Breast epithelium (tissue), 4 donors: ENCODE results near the gene TNF. TPM values are rescaled to one million over a fixed set of nuclear protein-coding genes. Genes with fewer than 3 reads are reported as not detected.

Experiments used
- DNase-seq, 2 donors: peaks; one replicate each; pipeline ENCODE4 v3.0.0-alpha.2; 2019; ENCODE audit warnings: low spot score in 2 of 2
- H3K27ac ChIP-seq, 2 donors: fragments of 200-600 bp; sonication (generic) in 1 of 2; one replicate each; pipeline ENCODE4 v1.5.1; 2016 to 2019; ENCODE audit warnings: mild to moderate bottlenecking in 1 of 2
- H3K27me3 ChIP-seq, 2 donors: fragments of 200-600 bp; sonication (generic) in 1 of 2; one replicate each; pipeline versions ENCODE4 v1.5.1 to v1.6.0; 2017 to 2019; ENCODE audit warnings: control low read depth in 1 of 2, mild to moderate bottlenecking in 1 of 2
- H3K36me3 ChIP-seq: fragments of 200-600 bp; one replicate; pipeline ENCODE4 v1.5.1; 2019
- H3K4me1 ChIP-seq, 2 donors: fragments of 200-600 bp; sonication (generic); one replicate each; pipeline ENCODE4 v1.5.1; 2016 to 2019; ENCODE audit warnings: control low read depth in 1 of 2
- H3K4me3 ChIP-seq, 3 donors: fragments of 200-600 bp; sonication (generic); 1 replicate in 2 of 3; 2 replicates in 1 of 3; pipeline ENCODE4 v1.5.1; 2016 to 2019; ENCODE audit warnings: mild to moderate bottlenecking in 3 of 3, moderate library complexity in 2 of 3
- H3K9me3 ChIP-seq, 2 donors: fragments of 200-600 bp; sonication (generic) in 1 of 2; one replicate each; pipeline ENCODE4 v1.5.1; 2016 to 2019; ENCODE audit warnings: control low read depth in 1 of 2
- POLR2A ChIP-seq: fragments of 450-650 bp; IDR thresholded peaks from one replicate; pipeline ENCODE4 v1.6.1; 2016; ENCODE audit warnings: antibody characterized with exemption, mild to moderate bottlenecking, moderate library complexity
- POLR2AphosphoS5 ChIP-seq, 3 donors: sonication (generic); formaldehyde crosslinking; IDR thresholded peaks; one replicate each; pipeline ENCODE4 v1.6.1; 2017; ENCODE audit warnings: antibody characterized with exemption in 3 of 3
- intact Hi-C: fragments of 100-400 bp; cut with DNase I; formaldehyde crosslinking; loops from one replicate; pipeline ENCODE4 v1.15.1; 2023; ENCODE audit warnings: low total_unique reads
- total RNA-seq, 3 donors: library from RNA; depleted of rRNA; stranded (reverse); fragments of >200 nt; gene quantifications; one replicate each; pipeline ENCODE4 v1.1.0, GENCODE V29; 2016
- TF ChIP-seq, protein P1 (sequence below), 3 donors: fragments of 450-650 bp; IDR thresholded peaks; one replicate each; pipeline ENCODE4 v1.5.1; 2016 to 2017; ENCODE audit warnings: antibody characterized with exemption in 3 of 3, mild to moderate bottlenecking in 3 of 3, moderate library complexity in 3 of 3

The TNF gene
- total RNA-seq, 3 donors from 2014 or later: 0.33 to 0.73 TPM; not detected in 1

DNA sequence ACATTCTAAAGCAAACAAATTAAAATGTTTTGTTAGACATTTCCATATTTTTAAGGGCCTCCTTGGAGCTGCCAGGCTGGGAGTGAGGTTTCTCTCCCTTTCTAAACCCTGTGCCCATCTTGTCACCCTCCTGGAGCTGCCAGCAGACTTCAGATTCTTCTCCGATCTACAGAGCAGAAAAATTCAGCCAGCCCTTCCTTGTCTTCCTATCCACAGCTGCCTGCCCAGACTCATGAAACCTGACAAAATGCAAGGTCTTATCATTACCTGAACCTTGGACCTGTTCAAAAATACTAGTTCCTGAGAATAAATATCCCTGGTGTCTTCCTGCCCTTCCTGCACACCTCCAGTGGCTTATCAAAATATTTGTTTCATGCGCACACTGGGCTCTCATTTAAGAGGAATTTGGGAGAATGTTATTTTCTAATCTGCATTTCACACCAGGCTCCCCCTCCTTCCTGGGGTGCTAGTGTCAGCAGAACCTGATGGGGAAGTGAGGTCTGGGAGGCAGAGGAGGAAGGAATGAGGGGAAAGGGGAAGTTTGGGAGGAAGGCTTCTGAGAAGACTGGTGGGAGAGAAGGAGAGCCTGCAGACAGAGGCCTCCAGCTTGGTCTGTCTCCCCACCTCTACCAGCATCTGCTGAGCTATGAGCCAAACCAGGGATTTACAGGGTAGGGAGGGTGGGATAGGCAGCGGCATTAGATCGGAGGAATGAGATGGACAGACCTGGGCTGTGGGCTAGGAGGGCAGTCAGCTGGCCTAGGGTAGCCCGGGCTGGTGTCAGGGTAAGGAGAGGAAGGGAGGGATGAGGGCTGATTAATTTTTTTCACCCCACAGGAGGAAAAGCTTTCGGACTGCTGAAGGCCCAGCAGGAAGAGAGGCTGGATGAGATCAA is 39.6 kb downstream of the TNF start, which contains the start of gene AIF1:
Gene AIF1, plus strand, starts transcription at position 551 of the 895 bp plus-strand sequence. Its CDS starts 96 bp downstream, at position 647.
- Histone ChIP-seq H3K4me1 (no peaks in the 10 kb centered on the region), H3K27ac (no peak within 1 kb of the TSS)

DNA sequence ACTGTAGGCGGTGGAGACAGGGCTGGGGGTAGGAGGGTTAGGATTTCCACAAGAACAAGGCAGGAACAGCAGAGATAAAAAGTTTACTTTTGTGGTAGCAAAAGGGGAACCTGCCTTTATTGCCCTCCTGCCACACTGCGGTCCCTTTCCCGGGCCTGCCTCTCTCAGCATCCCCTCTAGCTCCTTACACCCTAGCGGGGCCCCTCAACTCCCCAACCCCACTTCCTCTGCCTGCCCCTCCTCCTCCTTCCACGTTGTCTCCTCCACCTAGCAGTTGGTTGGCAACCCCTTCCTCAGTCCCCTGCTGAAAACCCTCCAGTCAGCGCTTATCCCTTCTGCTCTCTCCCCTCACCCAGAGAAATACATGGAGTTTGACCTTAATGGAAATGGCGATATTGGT is 40.4 kb downstream of the TNF start:
- intact Hi-C loops: no loop called here
- H3K27ac ChIP-seq: no peak overlapping the region

More for the DNA sequence above, 39.6 kb downstream of the TNF start, which contains the start of gene AIF1:
- peak within 1 kb of the TSS in 2 of 3 donors; percentile 5 to 27 for H3K4me3 ChIP-seq
- intact Hi-C loops: no loop called here
- no peaks in the 10 kb centered on the region for H3K27me3 ChIP-seq
- no peaks in the 10 kb centered on the region for H3K9me3 ChIP-seq
- TF ChIP-seq, protein P1, sequence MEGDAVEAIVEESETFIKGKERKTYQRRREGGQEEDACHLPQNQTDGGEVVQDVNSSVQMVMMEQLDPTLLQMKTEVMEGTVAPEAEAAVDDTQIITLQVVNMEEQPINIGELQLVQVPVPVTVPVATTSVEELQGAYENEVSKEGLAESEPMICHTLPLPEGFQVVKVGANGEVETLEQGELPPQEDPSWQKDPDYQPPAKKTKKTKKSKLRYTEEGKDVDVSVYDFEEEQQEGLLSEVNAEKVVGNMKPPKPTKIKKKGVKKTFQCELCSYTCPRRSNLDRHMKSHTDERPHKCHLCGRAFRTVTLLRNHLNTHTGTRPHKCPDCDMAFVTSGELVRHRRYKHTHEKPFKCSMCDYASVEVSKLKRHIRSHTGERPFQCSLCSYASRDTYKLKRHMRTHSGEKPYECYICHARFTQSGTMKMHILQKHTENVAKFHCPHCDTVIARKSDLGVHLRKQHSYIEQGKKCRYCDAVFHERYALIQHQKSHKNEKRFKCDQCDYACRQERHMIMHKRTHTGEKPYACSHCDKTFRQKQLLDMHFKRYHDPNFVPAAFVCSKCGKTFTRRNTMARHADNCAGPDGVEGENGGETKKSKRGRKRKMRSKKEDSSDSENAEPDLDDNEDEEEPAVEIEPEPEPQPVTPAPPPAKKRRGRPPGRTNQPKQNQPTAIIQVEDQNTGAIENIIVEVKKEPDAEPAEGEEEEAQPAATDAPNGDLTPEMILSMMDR (IDR thresholded peaks at IDR 0.05): no peak
- TF ChIP-seq POLR2AphosphoS5 (IDR thresholded peaks at IDR 0.05) (no peak), POLR2A (no peak)
- H3K36me3 ChIP-seq: no peaks in the 10 kb centered on the region
- DNase-seq: no peak

DNA sequence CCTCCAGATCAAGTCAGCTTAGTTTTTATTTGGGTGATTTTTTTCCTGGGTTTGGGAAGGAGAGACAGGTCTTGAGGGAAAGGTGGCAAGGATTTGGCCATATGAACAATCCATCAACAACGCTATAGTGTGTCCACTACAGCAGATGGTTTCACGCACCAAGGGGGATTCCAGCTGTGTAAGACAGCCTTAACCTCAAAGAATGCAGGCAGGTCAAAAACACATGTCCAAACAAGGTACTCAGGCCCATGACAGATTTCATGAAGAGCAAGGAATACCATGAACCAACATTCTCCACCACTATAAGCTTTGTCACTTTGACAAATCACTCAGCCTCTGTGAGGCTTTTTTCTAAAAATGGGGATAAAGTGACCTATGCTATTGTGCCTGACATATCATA is 41.6 kb downstream of the TNF start:
- TF ChIP-seq, protein P1 (IDR thresholded peaks at IDR 0.05): no peak
- TF ChIP-seq POLR2A (no peak), POLR2AphosphoS5 (IDR thresholded peaks at IDR 0.05) (no peak)
- no peaks in the 10 kb centered on the region for H3K36me3 ChIP-seq
- peaks cover 3 to 5% of the 10 kb centered on the region in 2 donors for H3K4me1 ChIP-seq
- no peaks in the 10 kb centered on the region for H3K9me3 ChIP-seq
- intact Hi-C loops: no loop called here
- DNase-seq: no peak
- H3K27ac ChIP-seq: no peak overlapping the region
- no peak overlapping the region for H3K4me3 ChIP-seq
- no peaks in the 10 kb centered on the region for H3K27me3 ChIP-seq

More for the DNA sequence above, 40.4 kb downstream of the TNF start:
- Histone ChIP-seq H3K36me3 (no peaks in the 10 kb centered on the region), H3K4me3 (peak overlapping the region in 2 of 3 donors; percentile 5 to 27), H3K9me3 (no peaks in the 10 kb centered on the region), H3K4me1 (no peaks in the 10 kb centered on the region), H3K27me3 (no peaks in the 10 kb centered on the region)
- TF ChIP-seq POLR2AphosphoS5 (IDR thresholded peaks at IDR 0.05) (no peak), POLR2A (no peak)
- TF ChIP-seq, protein P1 (IDR thresholded peaks at IDR 0.05): no peak
- no peak for DNase-seq

DNA sequence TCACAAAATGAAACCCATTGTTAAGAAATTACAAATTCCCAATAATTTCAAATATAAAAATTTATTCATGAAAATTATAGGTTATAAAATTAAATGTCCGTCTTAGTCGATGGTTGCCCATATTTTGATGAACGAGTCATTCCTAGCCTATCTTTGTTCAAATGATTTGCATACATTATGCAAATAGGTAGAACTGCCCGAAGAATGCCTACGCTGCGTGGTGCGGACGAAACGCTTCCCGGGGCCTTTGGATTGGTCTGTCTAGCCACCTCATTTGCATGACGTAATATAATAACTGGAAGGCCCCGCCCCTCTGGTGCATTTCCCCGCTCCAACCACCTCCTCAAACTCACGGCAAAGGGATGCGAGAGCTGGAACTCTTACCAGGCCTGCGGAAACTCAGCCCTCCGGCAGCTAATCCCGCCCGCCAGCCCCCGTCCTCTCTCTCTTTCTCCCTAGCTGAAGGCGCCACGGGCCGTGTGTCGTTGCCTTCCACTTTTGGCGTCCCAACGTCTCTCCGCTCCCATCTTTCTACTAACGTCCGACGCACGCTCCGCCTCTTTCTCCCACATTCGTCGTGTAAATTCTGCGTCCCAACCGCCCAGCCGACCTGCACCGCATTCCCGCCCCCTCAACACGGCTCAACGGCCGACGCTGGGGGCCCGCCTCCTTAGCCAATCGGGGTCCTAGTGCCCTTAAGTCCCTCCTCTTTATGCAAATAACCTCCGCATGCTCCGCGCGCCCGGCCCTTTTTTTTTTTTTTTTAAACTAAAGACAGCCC is 44.6 kb downstream of the TNF start:
- intact Hi-C loops: no loop called here
- DNase-seq: peak; percentile 98 to 99
- Histone ChIP-seq H3K9me3 (no peaks in the 10 kb centered on the region), H3K4me3 (peak overlapping the region; percentile 79 to 93 (median 89)), H3K36me3 (peaks cover 6% of the 10 kb centered on the region), H3K27ac (peak overlapping the region; percentile 98 to 99), H3K27me3 (no peaks in the 10 kb centered on the region), H3K4me1 (peaks cover 8 to 10% of the 10 kb centered on the region in 2 donors)
- TF ChIP-seq, protein P1 (IDR thresholded peaks at IDR 0.05): no peak
- peak; percentile 95 to 98 (median 97) for TF ChIP-seq POLR2AphosphoS5 (IDR thresholded peaks at IDR 0.05)
- TF ChIP-seq POLR2A: peak; percentile 96
